AG04450 (cell line): ENCODE measurements around the gene CPEB1. TPM values are rescaled to one million over a fixed set of nuclear protein-coding genes. Genes with fewer than 3 reads are reported as not detected.

ENCODE experiments used
- CTCF ChIA-PET: fragments of 300-600, 350-600 bp; formaldehyde crosslinking; extraction: SDS; loops from one replicate; lab custom pipeline; 2022; ENCODE audit warnings: antibody characterized with exemption, inconsistent platforms; lab: Charles Lee
- POLR2A ChIA-PET: fragments of 350-600 bp; formaldehyde crosslinking; extraction: SDS; loops from one replicate; lab custom pipeline; 2021; ENCODE audit warnings: antibody characterized with exemption, inconsistent platforms; lab: Yijun Ruan, JAX
- DNase-seq: peaks from one replicate; pipeline ENCODE4 v3.0.0-alpha.2; 2011; ENCODE audit warnings: low read depth, low spot score
- H3K27ac ChIP-seq: one replicate; pipeline ENCODE4 v1.5.1; 2012; ENCODE audit warnings: low read depth, low read length, control low read depth
- H3K27me3 ChIP-seq: one replicate; pipeline ENCODE4 v1.6.0; 2012; ENCODE audit warnings: low read length; ENCODE audit not compliant: control insufficient read depth, insufficient read depth
- H3K4me3 ChIP-seq: 2 replicates; pipeline ENCODE4 v1.5.1; 2011; ENCODE audit warnings: mild to moderate bottlenecking, low read depth, low read length, control low read depth
- H3K9me3 ChIP-seq: 2 replicates; pipeline ENCODE4 v1.5.1; 2012; ENCODE audit warnings: low read length; ENCODE audit not compliant: control insufficient read depth, insufficient read depth
- CTCF ChIP-seq: IDR thresholded peaks from 2 replicates; pipeline ENCODE4 v1.5.1; 2011; ENCODE audit warnings: low read depth, low read length, control low read depth, inconsistent platforms
- polyA plus RNA-seq: library from polyadenylated mRNA; depleted of rRNA; stranded (reverse); fragments of >200 nt; gene quantifications from 2 replicates; pipeline ENCODE4 v1.2.3, GENCODE V29; 2011

CPEB1 gene
- polyA plus RNA-seq, 1 experiment, result 8.3 TPM

- CTCF ChIA-PET, result no interaction called here
- POLR2A ChIA-PET, result no interaction called here
- Histone ChIP-seq H3K27ac (no peak overlapping the region), H3K27me3 (no peaks in the 10 kb centered on the region), H3K4me3 (no peak overlapping the region), H3K9me3 (no peaks in the 10 kb centered on the region)
- no peak for TF ChIP-seq CTCF
- DNase-seq, result no peak
Observed at GRCh38 chr15:82656641-82657266, 9.6 kb upstream of the CPEB1 start.

GRCh38 chr15:82655606-82656005 is 8.4 kb upstream of the CPEB1 start:
- no peak for DNase-seq
- no peaks in the 10 kb centered on the region for H3K27me3 ChIP-seq
- no peaks in the 10 kb centered on the region for H3K9me3 ChIP-seq
- TF ChIP-seq CTCF, result no peak
- ChIA-PET CTCF (no interaction called here), POLR2A (no interaction called here)
- H3K4me3 ChIP-seq, result no peak overlapping the region
- no peak overlapping the region for H3K27ac ChIP-seq

GRCh38 chr15:82653483-82654168 is 6.5 kb upstream of the CPEB1 start:
- H3K27ac ChIP-seq, result no peak overlapping the region
- peaks cover 10% of the 10 kb centered on the region for H3K27me3 ChIP-seq
- H3K9me3 ChIP-seq, result no peaks in the 10 kb centered on the region
- TF ChIP-seq CTCF, result no peak
- ChIA-PET CTCF (no interaction called here), POLR2A (no interaction called here)
- no peak for DNase-seq
- no peak overlapping the region for H3K4me3 ChIP-seq

- ChIA-PET POLR2A (no interaction called here), CTCF (no interaction called here)
- H3K4me3 ChIP-seq, result no peak overlapping the region
- no peak for DNase-seq
- H3K9me3 ChIP-seq, result peaks cover 5% of the 10 kb centered on the region; the same call in 1 of the 2 replicates
- H3K27me3 ChIP-seq, result peaks cover 22% of the 10 kb centered on the region
- H3K27ac ChIP-seq, result no peak overlapping the region
- TF ChIP-seq CTCF, result no peak
Observed at GRCh38 chr15:82651708-82652107, 4.5 kb upstream of the CPEB1 start.

GRCh38 chr15:82650046-82650670 is 3.0 kb upstream of the CPEB1 start:
- ChIA-PET CTCF (no interaction called here), POLR2A (no interaction called here)
- no peak overlapping the region for H3K27ac ChIP-seq
- no peak for TF ChIP-seq CTCF
- DNase-seq, result no peak
- peaks cover 11% of the 10 kb centered on the region; the same call in 1 of the 2 replicates for H3K9me3 ChIP-seq
- no peak overlapping the region for H3K4me3 ChIP-seq
- peaks cover 32% of the 10 kb centered on the region for H3K27me3 ChIP-seq
